ENCODE data around the gene MEX3D.

MEX3D gene

GRCh38 chr19:1528596-1529429 is 39.3 kb downstream of the MEX3D start:
- TF ChIP-seq CTCF (IDR thresholded peaks at IDR 0.05; ENCODE audit: control insufficient read depth, insufficient read depth, low read depth, low read length, missing control alignments): no peak
- no peak overlapping the region for H3K4me3 ChIP-seq (ENCODE audit: control insufficient read depth, low read depth, low read length)
- no peak for DNase-seq (ENCODE audit: low read depth)

- no peak for DNase-seq (ENCODE audit: low read depth)
- H3K4me3 ChIP-seq (ENCODE audit: control insufficient read depth, low read depth, low read length): no peak overlapping the region
- TF ChIP-seq CTCF (IDR thresholded peaks at IDR 0.05; ENCODE audit: control insufficient read depth, insufficient read depth, low read depth, low read length, missing control alignments): no peak
These were observed 40.3 kb downstream of the MEX3D start for GRCh38 chr19:1527650-1528309.

GRCh38 chr19:1526979-1527649 is 41.0 kb downstream of the MEX3D start:
- TF ChIP-seq CTCF (IDR thresholded peaks at IDR 0.05; ENCODE audit: control insufficient read depth, insufficient read depth, low read depth, low read length, missing control alignments): no peak
- no peak overlapping the region for H3K4me3 ChIP-seq (ENCODE audit: control insufficient read depth, low read depth, low read length)
- no peak for DNase-seq (ENCODE audit: low read depth)

- H3K4me3 ChIP-seq (ENCODE audit: control insufficient read depth, low read depth, low read length): no peak overlapping the region
- no peak for TF ChIP-seq CTCF (IDR thresholded peaks at IDR 0.05; ENCODE audit: control insufficient read depth, insufficient read depth, low read depth, low read length, missing control alignments)
- DNase-seq (ENCODE audit: low read depth): no peak
These were observed 41.9 kb downstream of the MEX3D start for GRCh38 chr19:1526066-1526778.

GRCh38 chr19:1525343-1525742 is 42.8 kb downstream of the MEX3D start:
- DNase-seq (ENCODE audit: low read depth): no peak
- TF ChIP-seq CTCF (IDR thresholded peaks at IDR 0.05; ENCODE audit: control insufficient read depth, insufficient read depth, low read depth, low read length, missing control alignments): no peak
- no peak overlapping the region for H3K4me3 ChIP-seq (ENCODE audit: control insufficient read depth, low read depth, low read length)

- TF ChIP-seq CTCF (IDR thresholded peaks at IDR 0.05; ENCODE audit: control insufficient read depth, insufficient read depth, low read depth, low read length, missing control alignments): no peak
- no peak for DNase-seq (ENCODE audit: low read depth)
- H3K4me3 ChIP-seq (ENCODE audit: control insufficient read depth, low read depth, low read length): no peak overlapping the region
These were observed 43.2 kb downstream of the MEX3D start for GRCh38 chr19:1524972-1525325.
